KMS-11 (cell line): ENCODE measurements around the gene MPHOSPH6.

Source experiments
- H2AFZ ChIP-seq: fragments of 200-600 bp; sonication (generic); 2 replicates; pipeline ENCODE4 v1.6.1; 2016; ENCODE audit warnings: antibody characterized with exemption, mixed run types, low read depth
- H3K27ac ChIP-seq: fragments of 200-600 bp; sonication (generic); 2 replicates; pipeline ENCODE4 v1.6.1; 2016; ENCODE audit warnings: mild to moderate bottlenecking, mixed run types
- H3K27me3 ChIP-seq: fragments of 200-600 bp; sonication (generic); 2 replicates; pipeline ENCODE4 v1.6.1; 2017; ENCODE audit warnings: mild to moderate bottlenecking, low read depth, mixed run types, moderate library complexity; ENCODE audit not compliant: insufficient read depth
- H3K36me3 ChIP-seq: fragments of 200-600 bp; sonication (generic); 2 replicates; pipeline ENCODE4 v1.6.1; 2017; ENCODE audit warnings: mild to moderate bottlenecking, mixed run types; ENCODE audit not compliant: insufficient read depth
- H3K4me1 ChIP-seq: fragments of 200-600 bp; sonication (generic); 2 replicates; pipeline ENCODE4 v1.6.1; 2016; ENCODE audit warnings: mild to moderate bottlenecking, low read depth, mixed run types; ENCODE audit not compliant: poor library complexity, severe bottlenecking
- H3K4me2 ChIP-seq: fragments of 200-600 bp; sonication (generic); 2 replicates; pipeline ENCODE4 v1.7.0; 2016; ENCODE audit warnings: mild to moderate bottlenecking, mixed run types
- H3K4me3 ChIP-seq: fragments of 200-600 bp; sonication (generic); IDR thresholded peaks from 2 replicates; pipeline ENCODE4 v1.6.1; 2017; ENCODE audit warnings: low read depth, low read length, mixed read lengths; ENCODE audit not compliant: insufficient read depth
- H3K79me2 ChIP-seq: fragments of 200-600 bp; sonication (generic); 2 replicates; pipeline ENCODE4 v1.6.1; 2016; ENCODE audit warnings: low read depth, mixed run types; ENCODE audit not compliant: insufficient read depth
- H3K9ac ChIP-seq: fragments of 200-600 bp; sonication (generic); 2 replicates; pipeline ENCODE4 v1.6.1; 2016; ENCODE audit warnings: mild to moderate bottlenecking, mixed run types
- H4K20me1 ChIP-seq: fragments of 200-600 bp; sonication (generic); 2 replicates; pipeline ENCODE4 v1.6.1; 2016; ENCODE audit warnings: mild to moderate bottlenecking, mixed run types; ENCODE audit not compliant: insufficient read depth
- TF ChIP-seq, protein P1 (sequence below): fragments of 200-600 bp; sonication (generic); conservative IDR thresholded peaks from 2 replicates; pipeline ENCODE4 v1.6.1; 2017; ENCODE audit warnings: low read depth, mild to moderate bottlenecking, antibody characterized with exemption, low read length, moderate library complexity, mixed read lengths

The MPHOSPH6 gene

DNA sequence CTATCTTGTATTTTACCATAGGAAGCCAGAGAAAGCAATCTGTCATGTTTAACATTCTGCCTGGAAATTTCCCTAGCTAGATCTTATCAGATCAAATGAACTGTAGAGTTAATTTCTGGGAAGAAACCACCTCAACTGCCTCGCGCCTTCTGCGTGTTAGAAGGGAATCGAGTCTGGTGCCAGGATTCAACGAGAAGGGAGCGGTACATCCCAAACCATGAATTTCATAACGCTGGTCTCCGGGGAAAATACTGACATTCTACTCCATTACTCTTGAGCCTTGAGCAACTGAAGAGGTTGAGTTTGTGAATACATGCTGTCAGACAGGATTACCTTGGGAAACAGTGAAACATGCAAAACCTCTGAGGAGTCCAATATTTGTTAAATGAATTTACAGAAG, 35.2 kb downstream of the MPHOSPH6 start:
- Histone ChIP-seq H3K36me3 (no peaks in the 10 kb centered on the region), H4K20me1 (no peaks in the 10 kb centered on the region), H3K4me2 (no peak overlapping the region), H3K9ac (no peak overlapping the region), H3K27ac (no peak overlapping the region), H3K79me2 (no peaks in the 10 kb centered on the region), H3K4me3 (no peak overlapping the region), H3K4me1 (no peaks in the 10 kb centered on the region), H2AFZ (no peak overlapping the region), H3K27me3 (no peaks in the 10 kb centered on the region)
- TF ChIP-seq, protein P1, sequence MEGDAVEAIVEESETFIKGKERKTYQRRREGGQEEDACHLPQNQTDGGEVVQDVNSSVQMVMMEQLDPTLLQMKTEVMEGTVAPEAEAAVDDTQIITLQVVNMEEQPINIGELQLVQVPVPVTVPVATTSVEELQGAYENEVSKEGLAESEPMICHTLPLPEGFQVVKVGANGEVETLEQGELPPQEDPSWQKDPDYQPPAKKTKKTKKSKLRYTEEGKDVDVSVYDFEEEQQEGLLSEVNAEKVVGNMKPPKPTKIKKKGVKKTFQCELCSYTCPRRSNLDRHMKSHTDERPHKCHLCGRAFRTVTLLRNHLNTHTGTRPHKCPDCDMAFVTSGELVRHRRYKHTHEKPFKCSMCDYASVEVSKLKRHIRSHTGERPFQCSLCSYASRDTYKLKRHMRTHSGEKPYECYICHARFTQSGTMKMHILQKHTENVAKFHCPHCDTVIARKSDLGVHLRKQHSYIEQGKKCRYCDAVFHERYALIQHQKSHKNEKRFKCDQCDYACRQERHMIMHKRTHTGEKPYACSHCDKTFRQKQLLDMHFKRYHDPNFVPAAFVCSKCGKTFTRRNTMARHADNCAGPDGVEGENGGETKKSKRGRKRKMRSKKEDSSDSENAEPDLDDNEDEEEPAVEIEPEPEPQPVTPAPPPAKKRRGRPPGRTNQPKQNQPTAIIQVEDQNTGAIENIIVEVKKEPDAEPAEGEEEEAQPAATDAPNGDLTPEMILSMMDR, result no peak

DNA sequence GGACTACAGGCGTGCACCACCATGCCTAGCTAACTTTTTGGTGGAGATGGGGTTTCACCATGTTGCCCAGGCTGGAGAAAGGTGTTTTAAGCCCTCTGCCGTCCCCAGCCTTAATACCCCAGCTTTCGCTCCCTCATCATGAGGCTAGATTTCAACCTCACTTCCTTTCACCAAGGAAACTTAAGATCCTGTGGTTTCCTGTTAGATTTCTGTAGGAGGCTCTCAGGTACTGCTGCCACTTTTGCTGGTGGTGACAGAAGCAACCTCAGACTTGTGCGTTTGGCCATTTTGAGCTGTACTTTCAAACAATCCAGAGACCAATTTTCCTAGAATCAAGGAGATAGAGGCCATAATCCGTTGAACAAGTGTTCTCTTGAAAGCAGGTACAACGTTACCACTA, 36.2 kb downstream of the MPHOSPH6 start:
- Histone ChIP-seq H3K4me2 (no peak overlapping the region), H3K9ac (no peak overlapping the region), H3K4me3 (no peak overlapping the region), H3K4me1 (no peaks in the 10 kb centered on the region), H2AFZ (no peak overlapping the region), H3K79me2 (no peaks in the 10 kb centered on the region), H4K20me1 (no peaks in the 10 kb centered on the region), H3K27me3 (no peaks in the 10 kb centered on the region), H3K36me3 (no peaks in the 10 kb centered on the region), H3K27ac (no peak overlapping the region)
- TF ChIP-seq, protein P1, result no peak

DNA sequence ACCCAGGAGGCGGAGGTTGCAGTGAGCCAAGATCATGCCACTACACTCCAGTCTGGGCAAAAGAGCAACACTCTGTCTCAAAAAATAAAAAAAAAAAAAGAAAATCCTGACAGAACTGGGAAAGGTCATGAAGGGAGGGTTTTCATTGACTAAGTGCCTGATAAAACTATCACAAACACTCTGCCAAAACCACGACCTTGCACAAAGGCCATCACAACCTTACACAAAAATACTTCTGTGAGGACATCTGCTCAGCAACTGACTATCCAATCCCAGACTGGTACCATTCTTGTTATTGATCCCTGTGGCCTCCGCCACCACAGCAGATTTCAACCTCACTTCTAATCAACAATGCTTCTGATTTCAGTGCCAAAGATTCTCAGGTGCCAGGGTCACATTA, 40.1 kb downstream of the MPHOSPH6 start:
- H3K27me3 ChIP-seq, result no peaks in the 10 kb centered on the region
- no peaks in the 10 kb centered on the region for H3K79me2 ChIP-seq
- H3K36me3 ChIP-seq, result no peaks in the 10 kb centered on the region
- no peaks in the 10 kb centered on the region for H4K20me1 ChIP-seq
- H3K4me1 ChIP-seq, result no peaks in the 10 kb centered on the region
- TF ChIP-seq, protein P1, result no peak
- H3K9ac ChIP-seq, result no peak overlapping the region
- H3K4me2 ChIP-seq, result no peak overlapping the region
- H3K4me3 ChIP-seq, result no peak overlapping the region
- no peak overlapping the region for H3K27ac ChIP-seq
- H2AFZ ChIP-seq, result no peak overlapping the region

DNA sequence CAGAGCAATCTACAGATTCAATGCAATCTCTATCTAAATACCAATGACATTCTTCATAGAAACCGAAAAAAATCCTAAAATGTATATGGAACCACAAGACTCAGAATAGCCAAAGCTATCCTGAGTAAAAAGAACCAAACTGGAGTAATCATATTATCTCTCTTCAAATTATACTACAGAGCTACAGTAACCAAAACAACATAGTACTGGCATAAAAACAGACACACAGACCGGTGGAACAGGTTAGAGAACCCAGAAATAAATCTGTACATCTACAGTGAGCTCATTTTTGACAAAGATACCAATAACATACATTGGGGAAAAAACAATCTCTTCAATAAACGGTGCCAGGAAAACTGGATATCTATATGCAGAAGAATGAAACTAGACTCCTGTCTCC, 45.4 kb downstream of the MPHOSPH6 start:
- Histone ChIP-seq H3K9ac (no peak overlapping the region), H3K4me3 (no peak overlapping the region), H3K4me2 (no peak overlapping the region), H3K4me1 (no peaks in the 10 kb centered on the region), H3K36me3 (no peaks in the 10 kb centered on the region), H2AFZ (no peak overlapping the region), H3K79me2 (no peaks in the 10 kb centered on the region), H3K27me3 (no peaks in the 10 kb centered on the region), H3K27ac (no peak overlapping the region), H4K20me1 (no peaks in the 10 kb centered on the region)
- TF ChIP-seq, protein P1, result no peak
